Measurements from ENCODE around the gene RAPGEF4. TPM values are rescaled to one million over a fixed set of nuclear protein-coding genes. Genes with fewer than 3 reads are reported as not detected.

RAPGEF4 gene
- total and polyA plus RNA-seq, 2 of the 8 experiments (the other 6 are each of a cell fraction or from before 2014, with no cell fraction given), result 1.2 to 2.6 TPM

DNA sequence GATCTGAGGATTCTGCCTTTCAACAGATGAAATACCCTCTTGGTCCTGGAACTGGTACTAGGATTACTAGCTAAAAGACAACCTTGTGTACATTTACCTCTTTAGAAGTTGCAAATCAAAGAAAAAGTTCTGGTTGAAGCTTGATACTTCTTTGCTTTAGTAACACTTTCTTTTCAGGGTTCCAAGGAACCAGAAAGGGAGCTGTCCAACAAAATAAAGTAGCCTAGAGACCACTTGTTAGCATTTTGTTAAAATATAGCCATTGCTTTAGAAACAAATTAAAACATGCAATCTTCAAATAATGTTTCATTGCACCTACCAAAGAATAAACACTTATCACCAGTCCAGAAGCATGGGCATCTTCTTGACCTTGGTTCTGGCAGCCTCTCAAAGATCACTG, 222.1 kb downstream of the RAPGEF4 start:
- H4K20me1 ChIP-seq (replicated peaks in 1 of 2; ENCODE audit: control insufficient read depth in 1 of 2, insufficient read depth in 2 of 2, low read length in 2 of 2), result no peaks in the 10 kb centered on the region
- H2BK5ac ChIP-seq (ENCODE audit: low read depth, low read length), result no peak overlapping the region
- no peak overlapping the region for H2BK120ac ChIP-seq (replicated peaks; ENCODE audit: low read depth, low read length)
- H3K56ac ChIP-seq (replicated peaks; ENCODE audit: insufficient read length, low read depth, low read length), result no peak overlapping the region
- H4K5ac ChIP-seq (ENCODE audit: insufficient read length, low read depth, low read length), result no peak overlapping the region
- H4K8ac ChIP-seq (ENCODE audit: extremely low read depth, insufficient read depth, low read length), result no peak overlapping the region
- H3K9me3 ChIP-seq (ENCODE audit: insufficient read depth in 2 of 2, low read depth in 1 of 2, low read length in 1 of 2), result no peaks in the 10 kb centered on the region
- H3K18ac ChIP-seq (ENCODE audit: extremely low read depth, low read length), result no peak overlapping the region
- POLR2A ChIA-PET (ENCODE audit: partially characterized antibody), result no interaction called here
- H3K4me1 ChIP-seq (replicated peaks in 1 of 4; ENCODE audit: control insufficient read depth in 3 of 4, insufficient read depth in 4 of 4, low read length in 3 of 4), result no peaks in the 10 kb centered on the region; a peak in 1 of 7 replicates
- no peak for FAIRE-seq
- no peak overlapping the region for H2BK20ac ChIP-seq (ENCODE audit: low read length)
- CTCF ChIA-PET (ENCODE audit: partially characterized antibody), result interaction anchor here (0.6 to 1.8 kb wide), 3 partner anchors 15 to 1029 kb away, joined by 4 to 9 read pairs (median 5); no protein-coding TSS in a partner anchor
- no peak overlapping the region for H3K27ac ChIP-seq (ENCODE audit: low read depth, low read length)
- no peak overlapping the region for H2BK12ac ChIP-seq (ENCODE audit: low read depth, low read length)
- DNase-seq (ENCODE audit: low read depth in 1 of 2, low spot score in 2 of 2), result no peak
- H4K91ac ChIP-seq (replicated peaks; ENCODE audit: insufficient read length, low read length), result no peak overlapping the region
- H3K27me3 ChIP-seq (replicated peaks in 1 of 4; ENCODE audit: control insufficient read depth in 3 of 4, extremely low read depth in 1 of 4, insufficient read depth in 3 of 4, low read length in 3 of 4), result no peaks in the 10 kb centered on the region
- H3K23ac ChIP-seq (ENCODE audit: insufficient read length), result no peak overlapping the region
- H3K23me2 ChIP-seq (ENCODE audit: low read depth, low read length), result no peaks in the 10 kb centered on the region
- H3K9ac ChIP-seq (replicated peaks in 1 of 4; ENCODE audit: extremely low read depth in 1 of 4, low read depth in 3 of 4, low read length in 3 of 4), result no peak overlapping the region
- H3K14ac ChIP-seq (ENCODE audit: insufficient read length), result no peak overlapping the region
- TF ChIP-seq SRF (IDR thresholded peaks at IDR 0.05; ENCODE audit: low read depth, low read length), result no peak
- TF ChIP-seq EP300 (IDR thresholded peaks at IDR 0.05; ENCODE audit: borderline replicate concordance in 1 of 2, low read depth in 2 of 2, low read length in 2 of 2), result no peak
- TF ChIP-seq SP2 (IDR thresholded peaks at IDR 0.05; ENCODE audit: low read length), result no peak
- no peak for TF ChIP-seq BACH1 (IDR thresholded peaks at IDR 0.05; ENCODE audit: low read length)
- H3K79me1 ChIP-seq (ENCODE audit: low read depth, low read length), result no peaks in the 10 kb centered on the region
- no peak overlapping the region for H2BK15ac ChIP-seq (ENCODE audit: low read length)
- H2AK5ac ChIP-seq (ENCODE audit: low read depth, low read length), result no peak overlapping the region
- H3K36me3 ChIP-seq (ENCODE audit: control insufficient read depth in 2 of 4, insufficient read depth in 4 of 4, low read length in 3 of 4), result no peaks in the 10 kb centered on the region
- no peak overlapping the region for H3K4me3 ChIP-seq (ENCODE audit: extremely low read depth in 1 of 4, insufficient read depth in 2 of 4, low read depth in 3 of 4, low read length in 4 of 4)
- H3K79me2 ChIP-seq (ENCODE audit: control insufficient read depth in 1 of 2, insufficient read depth in 2 of 2, low read length in 2 of 2), result no peaks in the 10 kb centered on the region
- no peak overlapping the region for H3K4ac ChIP-seq (replicated peaks; ENCODE audit: insufficient read length, low read depth, low read length)
- no peak overlapping the region for H3K4me2 ChIP-seq (ENCODE audit: insufficient read depth in 1 of 2, low read depth in 2 of 2, low read length in 2 of 2)
- H2AFZ ChIP-seq (ENCODE audit: low read length), result no peak overlapping the region

All from H1 (cell line).